SIG-M5 treated with dmso at 0.1 percent for 504 hours (cell line): ENCODE data around the gene BACE2.

Experiments
- DNase-seq: peaks from one replicate; lab custom pipeline; 2025; ENCODE audit not compliant: unreplicated experiment; lab: John Stamatoyannopoulos, UW

BACE2 gene

GRCh38 chr21:41317458-41317857 lies 149.5 kb downstream of the BACE2 start:
- no peak for DNase-seq

GRCh38 chr21:41318218-41318617 lies 150.3 kb downstream of the BACE2 start:
- no peak for DNase-seq

GRCh38 chr21:41319273-41319672 lies 151.3 kb downstream of the BACE2 start:
- DNase-seq: no peak

GRCh38 chr21:41321211-41321907 lies 153.4 kb downstream of the BACE2 start:
- DNase-seq: no peak

GRCh38 chr21:41321908-41322495 lies 154.0 kb downstream of the BACE2 start:
- no peak for DNase-seq

GRCh38 chr21:41322496-41323382 lies 154.8 kb downstream of the BACE2 start:
- no peak for DNase-seq

- no peak for DNase-seq
Observed at GRCh38 chr21:41325138-41325912, 157.4 kb downstream of the BACE2 start.

- no peak for DNase-seq
Observed at GRCh38 chr21:41326414-41327080, 158.6 kb downstream of the BACE2 start.

GRCh38 chr21:41327753-41328152 lies 159.8 kb downstream of the BACE2 start:
- DNase-seq: no peak

GRCh38 chr21:41328660-41329607 lies 161.0 kb downstream of the BACE2 start:
- no peak for DNase-seq
